Measurements from ENCODE around the gene CDK3. TPM values are rescaled to one million over a fixed set of nuclear protein-coding genes. Genes with fewer than 3 reads are reported as not detected.

CDK3 gene
- total RNA-seq, 1 donor from 2014 or later = 0.51 TPM

- no peak for DNase-seq
Observed at GRCh38 chr17:75994802-75995370, 5.8 kb upstream of the CDK3 start.

- no peak for DNase-seq
Observed at GRCh38 chr17:75995385-75995925, 5.2 kb upstream of the CDK3 start.

- DNase-seq = peak; percentile 36
Observed at GRCh38 chr17:75996665-75997590, 3.7 kb upstream of the CDK3 start.

- no peak for DNase-seq
Observed at GRCh38 chr17:75998327-75998795, 2.3 kb upstream of the CDK3 start.

- DNase-seq = peak; percentile 75
Observed at GRCh38 chr17:76000016-76000754, 470 bp upstream of the CDK3 start.

- no peak for DNase-seq
Observed at GRCh38 chr17:76002100-76002499, 1.4 kb downstream of the CDK3 start.

- no peak for DNase-seq
Observed at GRCh38 chr17:76003915-76004314, 3.3 kb downstream of the CDK3 start.

- DNase-seq = no peak
Observed at GRCh38 chr17:76004750-76005262, 4.2 kb downstream of the CDK3 start.

- DNase-seq = peak; percentile 81
Observed at GRCh38 chr17:76005263-76006149, 4.9 kb downstream of the CDK3 start.

GRCh38 chr17:76007131-76007849 is 6.6 kb downstream of the CDK3 start:
- no peak for DNase-seq

GRCh38 chr17:76007850-76008165 is 7.2 kb downstream of the CDK3 start:
- DNase-seq = no peak

GRCh38 chr17:76008208-76008607 is 7.6 kb downstream of the CDK3 start:
- DNase-seq = no peak

GRCh38 chr17:76008630-76009425 is 8.2 kb downstream of the CDK3 start:
- DNase-seq = no peak

GRCh38 chr17:76009447-76009846 is 8.8 kb downstream of the CDK3 start:
- DNase-seq = no peak

- no peak for DNase-seq
Observed at GRCh38 chr17:76009969-76010661, 9.5 kb downstream of the CDK3 start.

- DNase-seq = no peak
Observed at GRCh38 chr17:76011951-76012350, 11.3 kb downstream of the CDK3 start.

- DNase-seq = no peak
Observed at GRCh38 chr17:76013377-76013932, 12.8 kb downstream of the CDK3 start.

- DNase-seq = peak; percentile 86
Observed at GRCh38 chr17:76014100-76014924, 13.7 kb downstream of the CDK3 start.

- no peak for DNase-seq
Observed at GRCh38 chr17:76014925-76015261, 14.2 kb downstream of the CDK3 start.

Data from dermis blood vessel endothelial cell (primary cell).